NCI-H1417 treated with DMSO at 0.1 percent for 48 hours (cell line): ENCODE data around the gene TMEM120B.
"Not testable (repeated sequence)": the region's sequence is repeated elsewhere in the genome, so short reads cannot be mapped to it uniquely, and the experiment has no call there.

Source experiments
- DNase-seq: peaks from one replicate; lab custom pipeline; 2025; lab: John Stamatoyannopoulos, UW

The TMEM120B gene

GRCh38 chr12:121712461-121713256, at the start of gene TMEM120B:
Gene TMEM120B (plus strand): TSS chr12:121712752. CDS start chr12:121712896, 144 bp downstream.
- DNase-seq, result no peak

- DNase-seq, result no peak
Observed at GRCh38 chr12:121663610-121663929, 49.0 kb upstream of the TMEM120B start.

DNA sequence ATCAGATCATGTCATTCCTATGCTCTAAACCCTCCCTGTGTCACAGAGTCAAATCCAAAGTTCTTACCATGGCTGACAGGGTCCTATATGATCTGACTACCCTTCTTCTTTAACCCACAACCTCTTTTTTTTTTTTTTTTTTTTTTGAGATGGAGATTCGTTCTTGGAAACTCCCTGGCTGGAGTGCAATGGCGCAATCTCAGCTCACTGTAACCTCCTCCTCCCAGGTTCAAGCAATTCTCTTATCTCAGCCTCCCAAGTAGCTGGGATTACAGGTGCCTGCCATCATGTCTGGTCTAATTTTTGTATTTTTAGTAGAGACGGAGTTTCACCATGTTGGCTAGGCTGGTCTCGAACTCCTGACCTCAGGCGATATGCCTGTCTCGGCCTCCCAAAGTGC, 45.7 kb upstream of the TMEM120B start:
- DNase-seq, result not testable (repeated sequence)

DNA sequence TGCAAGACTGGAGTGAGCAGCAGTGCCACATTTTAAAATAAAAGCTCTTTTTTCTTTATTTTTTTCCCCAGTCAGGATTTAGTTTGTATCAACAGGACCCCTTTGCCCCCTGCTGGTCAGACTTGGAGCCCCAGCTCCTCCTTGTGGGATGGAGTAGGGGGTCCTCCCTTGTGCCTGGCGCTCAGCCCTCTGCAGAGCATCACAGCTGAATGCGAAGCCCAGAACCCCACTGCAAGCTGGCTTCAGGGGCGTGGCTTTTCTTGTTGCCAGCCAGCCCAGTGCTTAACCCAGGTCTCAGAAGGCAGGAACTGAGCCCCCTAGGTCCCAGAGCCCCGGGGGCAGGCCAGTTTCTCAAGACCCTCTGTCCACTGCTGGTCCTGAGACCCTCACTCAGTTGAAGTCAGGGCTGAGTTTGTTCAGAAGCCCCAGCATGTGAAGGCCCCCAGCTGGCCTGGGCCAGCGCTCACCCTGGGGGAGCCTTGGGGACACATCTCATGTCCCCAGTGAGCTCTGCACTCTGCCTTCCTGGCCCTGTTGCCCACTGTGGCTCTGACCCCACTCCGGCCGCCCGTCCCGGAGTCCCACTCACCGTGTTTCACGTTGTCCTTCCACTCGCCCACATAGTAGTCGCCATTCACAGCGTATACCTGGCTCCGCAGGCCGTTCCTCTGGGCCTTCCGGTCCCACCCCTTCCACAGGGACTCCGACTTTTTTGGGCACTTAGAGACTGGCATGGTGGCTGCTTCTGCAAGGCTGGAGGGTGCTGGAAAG, 43.6 kb upstream of the TMEM120B start:
- no peak for DNase-seq

DNA sequence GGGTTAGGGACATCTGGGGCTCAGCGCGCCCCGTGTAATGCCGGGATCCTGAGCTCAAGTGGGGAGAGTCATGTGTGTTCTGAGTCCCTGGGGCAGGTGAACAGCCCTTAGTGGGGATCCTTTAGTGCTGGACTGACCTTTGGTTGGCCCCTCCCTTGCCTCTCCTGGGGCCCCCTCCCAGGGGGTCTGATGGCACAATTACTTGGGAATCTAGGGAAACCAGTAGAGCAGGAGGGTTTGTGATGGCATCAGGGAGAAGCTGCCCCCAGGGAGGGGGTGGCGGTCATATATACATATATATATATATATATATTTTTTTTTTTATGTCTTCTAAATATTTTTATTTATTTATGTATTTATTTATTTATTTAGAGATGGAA, 43.0 kb upstream of the TMEM120B start, which contains the start of gene MORN3:
MORN3 (minus strand) TSS at position 134 of the 380 bp plus-strand sequence. CDS start 171 bp downstream, outside the sequence.
- DNase-seq, result no peak

- no peak for DNase-seq
Observed at GRCh38 chr12:121673013-121673511, 39.5 kb upstream of the TMEM120B start.

GRCh38 chr12:121676190-121676589, 36.4 kb upstream of the TMEM120B start:
- no peak for DNase-seq

DNA sequence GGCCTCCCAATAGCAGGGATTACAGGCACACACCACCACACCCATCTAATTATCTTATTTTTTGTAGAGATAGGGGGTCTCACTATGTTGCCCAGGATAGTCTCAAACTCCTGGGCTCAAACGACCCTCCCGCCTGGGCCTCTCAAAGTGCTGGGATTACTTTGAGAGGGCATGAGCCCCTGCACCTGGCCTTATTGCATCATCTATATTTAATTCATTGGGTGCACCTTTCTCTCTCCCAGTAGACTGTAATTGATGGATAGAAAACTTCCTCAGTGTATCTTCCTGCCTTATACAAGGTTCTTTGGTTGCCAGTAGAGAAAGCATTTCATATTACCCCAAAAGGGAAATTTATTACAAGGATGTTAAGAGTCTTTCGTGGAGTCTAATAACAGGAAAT, 34.2 kb upstream of the TMEM120B start:
- no peak for DNase-seq

GRCh38 chr12:121678716-121679300, 33.7 kb upstream of the TMEM120B start:
- DNase-seq, result no peak

GRCh38 chr12:121679661-121680197, 32.8 kb upstream of the TMEM120B start:
- not testable (repeated sequence) for DNase-seq

- no peak for DNase-seq
Observed at GRCh38 chr12:121688966-121689365, 23.6 kb upstream of the TMEM120B start.

DNA sequence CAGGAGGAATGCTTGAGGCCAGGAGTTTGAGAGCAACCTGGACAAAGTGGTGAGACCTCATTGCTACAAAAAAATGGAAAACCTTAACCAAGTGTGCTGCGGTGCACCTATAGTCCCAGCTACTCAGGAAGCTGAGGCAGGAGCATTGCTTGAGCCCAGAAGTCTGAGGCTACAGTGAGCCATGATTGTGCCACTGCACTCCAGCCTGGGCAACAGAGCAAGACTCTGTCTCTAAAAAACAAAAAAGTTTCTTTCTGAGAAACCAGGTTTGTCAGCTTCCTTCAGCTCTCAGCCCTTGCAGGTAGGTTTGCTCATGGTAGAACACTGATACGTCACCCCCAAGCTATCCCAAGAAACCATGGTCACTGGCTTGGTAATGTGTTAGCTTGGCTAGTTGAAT, 23.1 kb upstream of the TMEM120B start:
- DNase-seq, result no peak

GRCh38 chr12:121692744-121693143, 19.8 kb upstream of the TMEM120B start:
- DNase-seq, result not testable (repeated sequence)

DNA sequence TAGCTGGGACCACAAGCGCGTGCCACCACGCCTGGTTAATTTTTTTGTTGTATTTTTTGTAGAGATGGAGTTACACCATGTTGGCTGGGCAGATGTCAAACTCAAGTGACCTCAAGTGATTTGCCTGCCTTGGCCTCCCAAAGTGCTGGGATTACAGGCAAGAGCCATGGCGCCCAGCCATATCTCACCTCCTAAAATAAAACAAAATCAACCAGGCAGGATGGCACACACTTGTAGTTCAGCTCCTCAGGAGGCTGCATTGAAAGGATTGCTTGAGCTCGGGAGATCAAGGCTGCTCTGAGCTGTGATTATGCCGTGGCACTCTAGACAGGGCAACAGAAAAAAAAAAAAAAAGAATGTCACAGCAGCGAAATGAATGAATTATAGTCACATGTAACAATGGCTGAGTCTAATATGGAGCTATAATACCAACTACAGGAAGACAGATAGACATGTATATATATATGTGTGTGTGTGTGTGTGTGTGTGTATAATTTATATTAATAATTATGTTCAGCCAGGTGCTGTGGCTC, 19.3 kb upstream of the TMEM120B start:
- DNase-seq, result no peak

- peak; percentile 21 for DNase-seq
Observed at GRCh38 chr12:121697093-121697698, 15.4 kb upstream of the TMEM120B start.

GRCh38 chr12:121697861-121698260, 14.7 kb upstream of the TMEM120B start:
- DNase-seq, result not testable (repeated sequence)

GRCh38 chr12:121701667-121702277, 10.8 kb upstream of the TMEM120B start:
- DNase-seq, result no peak

DNA sequence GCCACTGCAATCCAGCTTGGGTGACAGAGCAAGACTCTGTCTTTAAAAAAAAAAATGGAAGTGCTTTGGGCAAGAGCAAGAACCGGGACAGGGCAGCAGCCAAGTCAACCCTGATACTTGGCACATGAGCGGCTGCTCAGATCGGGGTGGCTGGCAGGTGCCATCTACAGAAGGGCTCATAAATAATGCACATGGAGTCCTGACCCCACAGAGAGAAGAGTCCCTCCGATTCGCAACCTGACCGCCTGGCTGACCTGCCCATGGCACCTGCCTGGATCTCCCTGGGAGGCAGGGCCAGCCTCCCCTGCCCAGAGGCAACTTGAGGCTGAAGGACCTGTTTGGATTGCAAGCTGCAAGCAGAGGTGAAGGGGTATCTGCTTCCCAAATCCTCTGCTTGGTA, 9.6 kb upstream of the TMEM120B start:
- DNase-seq, result no peak

- no peak for DNase-seq
Observed at GRCh38 chr12:121705514-121705913, 7.0 kb upstream of the TMEM120B start.

- DNase-seq, result no peak
Observed at GRCh38 chr12:121708313-121709063, 4.1 kb upstream of the TMEM120B start.

- not testable (repeated sequence) for DNase-seq
Observed at GRCh38 chr12:121709064-121709424, 3.5 kb upstream of the TMEM120B start.
